Gastroesophageal sphincter (tissue), 4 donors: ENCODE measurements around the gene RANBP2. TPM values are rescaled to one million over a fixed set of nuclear protein-coding genes. Genes with fewer than 3 reads are reported as not detected.
"Not testable (repeated sequence)": the region's sequence is repeated elsewhere in the genome, so short reads cannot be mapped to it uniquely, and the experiment has no call there.

Experiments used
- ATAC-seq: fragments of 150-250 bp; one replicate; pipeline ENCODE4 v1.9.1; 2016; ENCODE audit warnings: mild to moderate bottlenecking, moderate library complexity
- H3K27ac ChIP-seq, 4 donors: fragments of 200-600 bp; sonication (generic) in 3 of 4; 1 replicate in 3 of 4; 2 replicates in 1 of 4; pipeline ENCODE4 v1.5.1; 2016 to 2019
- H3K27me3 ChIP-seq: fragments of 200-600 bp; sonication (generic); one replicate; pipeline ENCODE4 v1.5.1; 2019
- H3K36me3 ChIP-seq, 2 donors: fragments of 200-600 bp; sonication (generic); one replicate each; pipeline ENCODE4 v1.5.1; 2019; ENCODE audit warnings: control low read depth in 1 of 2
- H3K4me1 ChIP-seq, 3 donors: fragments of 200-600 bp; sonication (generic); 1 replicate in 2 of 3; 2 replicates in 1 of 3; pipeline ENCODE4 v1.5.1; 2016 to 2019; ENCODE audit warnings: control low read depth in 2 of 3
- H3K4me3 ChIP-seq, 2 donors: fragments of 200-600 bp; sonication (generic); one replicate each; pipeline ENCODE4 v1.5.1; 2019; ENCODE audit warnings: mild to moderate bottlenecking in 1 of 2, moderate library complexity in 1 of 2
- H3K9me3 ChIP-seq, 3 donors: fragments of 200-600 bp; sonication (generic); one replicate each; pipeline ENCODE4 v1.5.1; 2017 to 2019; ENCODE audit warnings: control low read depth in 2 of 3
- CTCF ChIP-seq, 4 experiments: fragments of 200-600 bp in 2 of 4; fragments of 450-650 bp in 2 of 4; sonication (generic) in 1 of 4; IDR thresholded peaks; one replicate each; pipeline ENCODE4 v1.5.1; 2017 to 2019; ENCODE audit warnings: antibody characterized with exemption in 4 of 4, mild to moderate bottlenecking in 2 of 4, moderate library complexity in 2 of 4
- EP300 ChIP-seq: sonication (generic); formaldehyde crosslinking; IDR thresholded peaks from one replicate; pipeline ENCODE4 v1.6.1; 2017; ENCODE audit warnings: antibody characterized with exemption, mild to moderate bottlenecking
- POLR2A ChIP-seq, 2 donors: fragments of 450-650 bp; IDR thresholded peaks; one replicate each; pipeline ENCODE4 v1.6.1; 2017; ENCODE audit warnings: antibody characterized with exemption in 2 of 2, mild to moderate bottlenecking in 2 of 2, moderate library complexity in 1 of 2
- POLR2AphosphoS5 ChIP-seq: sonication (generic); formaldehyde crosslinking; IDR thresholded peaks from one replicate; pipeline ENCODE4 v1.6.1; 2017; ENCODE audit warnings: antibody characterized with exemption
- WGBS, 2 donors: methylation state at CpG; one replicate each; pipeline ENCODE4 v1.1.5; 2018; ENCODE audit warnings: low coverage in 1 of 2; 5-methylcytosine and 5-hydroxymethylcytosine counted together
- total RNA-seq, 4 donors: library from RNA; depleted of rRNA; stranded (reverse); fragments of >200 nt; gene quantifications; one replicate each; pipeline ENCODE4 v1.1.0, GENCODE V29; 2016

Gene RANBP2
- total RNA-seq, 4 donors from 2014 or later = 71.0 to 115 (median 83.0) TPM

GRCh38 chr2:108691447-108691846 lies 27.8 kb upstream of the RANBP2 start:
- H3K27ac ChIP-seq = no peak overlapping the region
- 88% methylated on average over 4 of the region's 7 CpGs; no CpG with 5 or more reads in 1 of the 2 donors for WGBS, 2 donors
- no peak for TF ChIP-seq EP300
- TF ChIP-seq POLR2A (IDR thresholded peaks at IDR 0.05) = no peak
- TF ChIP-seq POLR2AphosphoS5 = no peak
- TF ChIP-seq CTCF (IDR thresholded peaks at IDR 0.05) = no peak
- no peak overlapping the region for H3K4me3 ChIP-seq
- H3K27me3 ChIP-seq = no peaks in the 10 kb centered on the region
- H3K36me3 ChIP-seq = no peaks in the 10 kb centered on the region
- no peak for ATAC-seq
- no peaks in the 10 kb centered on the region for H3K4me1 ChIP-seq
- H3K9me3 ChIP-seq = no peaks in the 10 kb centered on the region

GRCh38 chr2:108701208-108701607 lies 18.1 kb upstream of the RANBP2 start:
- Histone ChIP-seq H3K4me3 (no peak overlapping the region), H3K27ac (no peak overlapping the region), H3K9me3 (peaks cover 0 to under 1% (median 0%) of the 10 kb centered on the region in 3 donors), H3K36me3 (no peaks in the 10 kb centered on the region), H3K27me3 (no peaks in the 10 kb centered on the region), H3K4me1 (no peaks in the 10 kb centered on the region)
- 43 to 78% methylated on average over 3 of the region's 3 CpGs for WGBS, 2 donors
- no peak for ATAC-seq
- TF ChIP-seq EP300 (no peak), CTCF (IDR thresholded peaks at IDR 0.05) (no peak), POLR2A (IDR thresholded peaks at IDR 0.05) (no peak), POLR2AphosphoS5 (no peak)

GRCh38 chr2:108701806-108702205 lies 17.5 kb upstream of the RANBP2 start:
- Histone ChIP-seq H3K36me3 (no peaks in the 10 kb centered on the region), H3K4me3 (no peak overlapping the region), H3K4me1 (no peaks in the 10 kb centered on the region), H3K27ac (no peak overlapping the region), H3K9me3 (peaks cover 0 to 6% (median 0%) of the 10 kb centered on the region in 3 donors), H3K27me3 (no peaks in the 10 kb centered on the region)
- TF ChIP-seq POLR2A (IDR thresholded peaks at IDR 0.05) (no peak), POLR2AphosphoS5 (no peak), EP300 (no peak), CTCF (IDR thresholded peaks at IDR 0.05) (no peak)
- no peak for ATAC-seq
- 88% methylated on average over 2 of the region's 2 CpGs for WGBS, 2 donors

- peaks cover 0 to 24% (median 0%) of the 10 kb centered on the region in 3 donors for H3K9me3 ChIP-seq
- no peak overlapping the region for H3K4me3 ChIP-seq
- WGBS, 2 donors = 100% methylated on average over 1 of the region's 1 CpG; no CpG with 5 or more reads in 1 of the 2 donors
- no peak overlapping the region for H3K27ac ChIP-seq
- no peaks in the 10 kb centered on the region for H3K4me1 ChIP-seq
- no peaks in the 10 kb centered on the region for H3K36me3 ChIP-seq
- no peak for ATAC-seq
- no peak for TF ChIP-seq EP300
- no peaks in the 10 kb centered on the region for H3K27me3 ChIP-seq
These were observed 14.4 kb upstream of the RANBP2 start for GRCh38 chr2:108704871-108705270.

GRCh38 chr2:108707300-108707699 lies 12.0 kb upstream of the RANBP2 start:
- Histone ChIP-seq H3K4me1 (no peaks in the 10 kb centered on the region), H3K9me3 (peaks cover 0 to 24% (median 0%) of the 10 kb centered on the region in 3 donors), H3K4me3 (no peak overlapping the region), H3K27ac (no peak overlapping the region), H3K27me3 (no peaks in the 10 kb centered on the region), H3K36me3 (no peaks in the 10 kb centered on the region)
- TF ChIP-seq POLR2AphosphoS5 (no peak), POLR2A (IDR thresholded peaks at IDR 0.05) (no peak), CTCF (IDR thresholded peaks at IDR 0.05) (no peak), EP300 (no peak)
- no peak for ATAC-seq

- H3K4me1 ChIP-seq = peaks cover 0 to 21% (median 0%) of the 10 kb centered on the region in 3 donors
- not testable (repeated sequence) for H3K27me3 ChIP-seq, H3K36me3 ChIP-seq, H3K9me3 ChIP-seq, H3K27ac ChIP-seq, H3K4me3 ChIP-seq, ATAC-seq
- WGBS, 2 donors = 58 to 78% methylated on average over 4 to 6 of the region's 6 CpGs
These were observed 2.3 kb upstream of the RANBP2 start for GRCh38 chr2:108716971-108717370.

GRCh38 chr2:108726048-108726447 lies 6.8 kb downstream of the RANBP2 start:
- not testable (repeated sequence) for ATAC-seq, H3K9me3 ChIP-seq, H3K27me3 ChIP-seq, H3K4me3 ChIP-seq, H3K27ac ChIP-seq, H3K36me3 ChIP-seq
- 58 to 73% methylated on average over 6 to 9 of the region's 9 CpGs for WGBS, 2 donors
- H3K4me1 ChIP-seq = peaks cover 0 to 40% (median 0%) of the 10 kb centered on the region in 3 donors

GRCh38 chr2:108734656-108735055 lies 15.4 kb downstream of the RANBP2 start:
- not testable (repeated sequence) for H3K9me3 ChIP-seq, ATAC-seq, H3K4me1 ChIP-seq, H3K4me3 ChIP-seq, H3K27me3 ChIP-seq, H3K27ac ChIP-seq
- 95% methylated on average over 6 of the region's 6 CpGs; no CpG with 5 or more reads in 1 of the 2 donors for WGBS, 2 donors
- peaks cover 0 to 70% of the 10 kb centered on the region in 2 donors for H3K36me3 ChIP-seq

- ATAC-seq, H3K4me3 ChIP-seq, H3K27me3 ChIP-seq, H3K9me3 ChIP-seq, H3K27ac ChIP-seq, H3K4me1 ChIP-seq: not testable (repeated sequence)
- H3K36me3 ChIP-seq = peaks cover 3 to 66% of the 10 kb centered on the region in 2 donors
- 91 to 94% methylated on average over 6 to 7 of the region's 9 CpGs for WGBS, 2 donors
These were observed 38.7 kb downstream of the RANBP2 start for GRCh38 chr2:108757973-108758372.
